ENCODE data around the gene GANC. TPM values are rescaled to one million over a fixed set of nuclear protein-coding genes. Genes with fewer than 3 reads are reported as not detected.

Gene GANC
- total and polyA plus RNA-seq, 2 donors from 2014 or later, result 11.3 to 40.4 TPM

DNA sequence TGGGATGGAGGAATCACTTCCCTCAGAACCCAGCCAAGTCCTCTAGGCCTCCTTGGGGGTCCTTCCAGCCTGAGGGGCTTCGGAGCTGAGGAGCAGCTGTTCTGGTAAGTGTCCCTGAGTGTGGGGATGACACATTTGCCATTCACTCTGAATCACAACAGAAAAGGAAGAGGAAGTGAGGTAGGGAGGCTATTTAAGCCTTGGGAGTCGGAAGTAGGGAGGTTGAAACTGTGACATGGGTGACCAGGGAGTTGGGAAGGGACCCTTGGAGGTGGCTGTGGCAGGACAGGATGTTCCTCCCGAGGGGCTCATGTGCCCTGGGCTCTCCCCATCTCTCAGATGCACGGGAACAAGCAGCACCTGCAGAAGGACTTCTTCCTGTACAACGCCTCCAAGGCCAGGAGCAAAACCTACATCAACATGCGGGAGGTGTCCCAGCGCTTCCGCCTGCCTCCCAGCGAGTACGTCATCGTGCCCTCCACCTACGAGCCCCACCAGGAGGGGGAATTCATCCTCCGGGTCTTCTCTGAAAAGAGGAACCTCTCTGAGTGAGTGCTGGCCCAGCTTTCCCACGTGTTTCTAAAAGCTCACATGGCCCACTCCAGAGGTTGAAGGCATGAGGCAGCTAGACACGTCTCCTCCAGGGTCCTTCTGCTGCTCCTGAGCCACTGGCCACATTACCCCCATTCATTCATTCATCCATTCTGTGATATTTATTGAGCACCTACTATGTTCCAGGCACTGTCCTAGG, 129.6 kb downstream of the GANC start:
- intact Hi-C loops (cut with DNase I), result no loop called here
- H3K9me3 ChIP-seq (ENCODE audit: control insufficient read depth in 2 of 3, insufficient read depth in 1 of 3, low read length in 3 of 3), result no peaks in the 10 kb centered on the region
- H3K27me3 ChIP-seq (ENCODE audit: control insufficient read depth, insufficient read depth, low read length), result no peaks in the 10 kb centered on the region
- H3K4me1 ChIP-seq (ENCODE audit: control insufficient read depth in 2 of 3, insufficient read depth in 2 of 3, low read depth in 1 of 3, low read length in 3 of 3), result peaks cover 0 to 4% (median 3%) of the 10 kb centered on the region in 3 donors
- DNase-seq, result no peak
- H3K4me3 ChIP-seq (ENCODE audit: low read length in 3 of 3), result no peak overlapping the region
- no peak for FAIRE-seq
- no peak for TF ChIP-seq CTCF (IDR thresholded peaks at IDR 0.05; ENCODE audit: borderline replicate concordance, extremely low read depth, insufficient read depth)
- H3K27ac ChIP-seq (ENCODE audit: low read depth in 2 of 2, low read length in 2 of 2), result no peak overlapping the region
- no peak overlapping the region for H3K9ac ChIP-seq (ENCODE audit: low read length in 3 of 3)
- H3K36me3 ChIP-seq (ENCODE audit: control insufficient read depth in 2 of 3, insufficient read depth in 3 of 3, low read length in 3 of 3), result peaks cover 0 to 13% (median 11%) of the 10 kb centered on the region in 3 donors

- intact Hi-C loops (cut with DNase I), result no loop called here
- no peaks in the 10 kb centered on the region for H3K27me3 ChIP-seq (ENCODE audit: control insufficient read depth, insufficient read depth, low read length)
These were observed 130.4 kb downstream of the GANC start for GRCh38 chr15:42403389-42403788.

DNA sequence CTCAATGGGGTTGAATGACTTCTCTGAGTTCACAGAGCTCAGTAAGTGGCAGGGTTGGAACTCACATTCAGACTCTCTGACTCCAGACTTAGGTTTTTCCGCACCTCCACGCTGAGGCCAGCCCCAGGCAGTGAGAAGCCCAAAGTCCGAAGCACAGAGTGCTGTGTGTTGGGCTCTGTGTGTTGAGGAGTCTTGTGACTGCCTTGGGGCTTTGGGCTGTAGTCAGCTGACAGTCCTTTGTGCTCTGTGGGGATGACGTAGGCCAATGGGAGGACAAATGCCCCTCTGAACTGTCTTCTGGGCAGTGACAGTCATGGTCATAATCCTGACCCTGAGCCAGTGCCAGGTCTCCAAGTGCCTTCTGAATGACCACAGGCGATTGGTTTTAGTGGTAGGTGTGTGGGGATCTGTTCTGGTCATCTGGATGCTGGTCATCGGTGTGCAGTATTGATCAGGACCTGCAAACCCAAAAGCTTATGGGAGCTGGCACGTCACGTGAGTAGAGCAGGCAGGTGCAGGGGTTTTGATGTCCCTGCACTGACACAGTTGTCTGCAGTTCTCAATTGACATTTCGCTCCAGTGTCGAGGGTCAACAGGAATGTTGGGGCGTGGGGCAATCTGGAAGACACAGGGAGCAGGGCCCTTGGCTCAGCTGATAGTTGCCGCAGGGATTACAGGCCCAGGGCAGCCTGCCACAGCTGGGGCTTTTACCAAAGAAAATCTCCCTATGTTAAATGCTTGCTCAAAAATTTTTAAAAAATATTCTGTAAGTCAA, 131.6 kb downstream of the GANC start:
- Histone ChIP-seq H3K9ac (ENCODE audit: low read length in 3 of 3) (no peak overlapping the region), H3K36me3 (ENCODE audit: control insufficient read depth in 2 of 3, insufficient read depth in 3 of 3, low read length in 3 of 3) (peaks cover 0 to 11% (median 11%) of the 10 kb centered on the region in 3 donors), H3K9me3 (ENCODE audit: control insufficient read depth in 2 of 3, insufficient read depth in 1 of 3, low read length in 3 of 3) (no peaks in the 10 kb centered on the region), H3K27me3 (ENCODE audit: control insufficient read depth, insufficient read depth, low read length) (no peaks in the 10 kb centered on the region), H3K4me1 (ENCODE audit: control insufficient read depth in 2 of 3, insufficient read depth in 2 of 3, low read depth in 1 of 3, low read length in 3 of 3) (peaks cover 0 to 4% (median 3%) of the 10 kb centered on the region in 3 donors), H3K27ac (ENCODE audit: low read depth in 2 of 2, low read length in 2 of 2) (peak overlapping the region; percentile 66 to 69), H3K4me3 (ENCODE audit: low read length in 3 of 3) (peak overlapping the region in 1 of 3 donors; percentile 46)
- peak in 1 of 5 donors; percentile 27 for DNase-seq
- FAIRE-seq, result no peak
- no peak for TF ChIP-seq CTCF (IDR thresholded peaks at IDR 0.05; ENCODE audit: borderline replicate concordance, extremely low read depth, insufficient read depth)
- intact Hi-C loops (cut with DNase I), result no loop called here

More at GRCh38 chr15:42403389-42403788, 130.4 kb downstream of the GANC start:
- DNase-seq (no peak), FAIRE-seq (no peak)
- Histone ChIP-seq H3K4me3 (ENCODE audit: low read length in 3 of 3) (no peak overlapping the region), H3K9ac (ENCODE audit: low read length in 3 of 3) (no peak overlapping the region), H3K9me3 (ENCODE audit: control insufficient read depth in 2 of 3, insufficient read depth in 1 of 3, low read length in 3 of 3) (no peaks in the 10 kb centered on the region), H3K36me3 (ENCODE audit: control insufficient read depth in 2 of 3, insufficient read depth in 3 of 3, low read length in 3 of 3) (peaks cover 0 to 13% (median 11%) of the 10 kb centered on the region in 3 donors), H3K4me1 (ENCODE audit: control insufficient read depth in 2 of 3, insufficient read depth in 2 of 3, low read depth in 1 of 3, low read length in 3 of 3) (peaks cover 0 to 4% (median 3%) of the 10 kb centered on the region in 3 donors), H3K27ac (ENCODE audit: low read depth in 2 of 2, low read length in 2 of 2) (peak overlapping the region in 1 of 2 donors; percentile 66)
- no peak for TF ChIP-seq CTCF (IDR thresholded peaks at IDR 0.05; ENCODE audit: borderline replicate concordance, extremely low read depth, insufficient read depth)

All from kidney (tissue), 14 donors.